Smooth muscle cell of the brain vasculature (primary cell): ENCODE measurements around the gene FCER2.

Experiments used
- DNase-seq: peaks from one replicate; pipeline ENCODE4 v3.0.0-alpha.2; 2012; ENCODE audit warnings: low read depth, low spot score

The FCER2 gene

DNA sequence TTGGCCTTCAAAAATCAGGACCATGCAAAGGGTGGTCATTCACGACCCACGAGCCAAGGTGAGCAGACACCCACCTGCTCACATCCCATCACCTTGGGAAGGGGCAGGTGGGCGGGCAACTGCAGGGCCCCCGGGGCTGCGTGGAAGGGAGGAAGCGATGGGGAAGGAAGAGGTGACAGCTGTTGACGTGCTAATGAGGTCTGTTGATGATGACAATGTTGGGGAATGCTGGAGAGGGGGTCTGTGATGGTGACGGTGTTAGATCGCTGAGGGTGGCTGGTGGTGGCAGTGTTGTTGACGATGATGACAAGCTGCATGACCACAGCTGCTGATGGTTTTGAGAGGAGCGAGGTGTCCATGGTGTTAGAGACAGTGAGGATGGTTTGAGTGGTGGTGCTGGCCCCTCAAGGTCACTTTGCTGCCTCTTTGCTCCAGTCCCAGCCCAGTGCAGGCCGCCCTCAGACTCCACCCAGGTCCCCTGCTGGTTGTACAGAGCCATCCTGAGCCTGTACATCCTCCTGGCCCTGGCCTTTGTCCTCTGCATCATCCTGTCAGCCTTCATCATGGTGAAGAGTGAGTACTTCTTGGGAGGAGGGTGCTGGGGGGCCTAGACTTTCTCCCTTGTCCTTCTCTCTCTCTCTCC, 24.1 kb downstream of the FCER2 start:
- DNase-seq, result no peak

DNA sequence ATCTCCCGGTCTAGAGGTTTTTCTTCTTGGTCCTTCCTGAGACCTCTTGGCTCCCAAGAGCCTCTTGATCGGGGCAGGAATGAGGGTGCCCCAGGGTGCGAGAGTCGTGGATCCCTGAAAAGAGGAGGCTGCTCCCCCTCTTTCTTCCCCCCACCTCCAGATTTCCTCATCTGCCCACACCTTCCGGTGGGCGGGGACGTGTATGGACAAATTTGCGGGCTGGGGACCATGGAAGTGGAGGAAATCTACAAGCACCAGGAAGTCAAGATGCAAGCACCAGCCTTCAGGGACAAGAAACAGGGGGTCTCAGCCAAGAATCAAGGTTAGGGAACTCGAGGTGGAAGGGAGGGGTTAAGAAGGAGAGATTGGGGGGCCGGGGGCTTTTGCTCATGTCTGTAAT, 25.1 kb downstream of the FCER2 start, which contains the start of gene MCEMP1:
Gene MCEMP1 (plus strand): TSS at position 237 of the 400 bp plus-strand sequence. CDS start 31 bp downstream, at position 268.
- no peak for DNase-seq

DNA sequence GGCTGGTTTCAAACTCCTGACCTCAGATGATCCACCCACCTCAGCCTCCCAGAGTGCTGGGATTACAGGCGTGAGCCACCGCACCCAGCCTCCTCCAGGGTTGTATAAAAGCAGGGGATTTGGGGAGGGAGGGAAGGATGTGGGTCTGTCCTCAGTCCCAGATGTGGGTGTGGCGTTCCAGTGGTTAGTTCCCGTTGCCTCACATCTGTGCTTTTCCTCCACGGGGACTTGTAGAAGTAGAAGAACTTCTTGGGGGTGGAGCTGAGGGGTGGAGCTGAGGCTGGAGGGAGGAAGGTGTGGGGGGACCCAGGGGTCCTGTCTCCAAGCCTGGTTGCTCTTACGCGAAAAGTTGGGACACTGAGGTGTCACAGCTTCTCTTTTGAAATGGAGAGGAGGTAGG, 25.6 kb downstream of the FCER2 start:
- DNase-seq, result no peak

DNA sequence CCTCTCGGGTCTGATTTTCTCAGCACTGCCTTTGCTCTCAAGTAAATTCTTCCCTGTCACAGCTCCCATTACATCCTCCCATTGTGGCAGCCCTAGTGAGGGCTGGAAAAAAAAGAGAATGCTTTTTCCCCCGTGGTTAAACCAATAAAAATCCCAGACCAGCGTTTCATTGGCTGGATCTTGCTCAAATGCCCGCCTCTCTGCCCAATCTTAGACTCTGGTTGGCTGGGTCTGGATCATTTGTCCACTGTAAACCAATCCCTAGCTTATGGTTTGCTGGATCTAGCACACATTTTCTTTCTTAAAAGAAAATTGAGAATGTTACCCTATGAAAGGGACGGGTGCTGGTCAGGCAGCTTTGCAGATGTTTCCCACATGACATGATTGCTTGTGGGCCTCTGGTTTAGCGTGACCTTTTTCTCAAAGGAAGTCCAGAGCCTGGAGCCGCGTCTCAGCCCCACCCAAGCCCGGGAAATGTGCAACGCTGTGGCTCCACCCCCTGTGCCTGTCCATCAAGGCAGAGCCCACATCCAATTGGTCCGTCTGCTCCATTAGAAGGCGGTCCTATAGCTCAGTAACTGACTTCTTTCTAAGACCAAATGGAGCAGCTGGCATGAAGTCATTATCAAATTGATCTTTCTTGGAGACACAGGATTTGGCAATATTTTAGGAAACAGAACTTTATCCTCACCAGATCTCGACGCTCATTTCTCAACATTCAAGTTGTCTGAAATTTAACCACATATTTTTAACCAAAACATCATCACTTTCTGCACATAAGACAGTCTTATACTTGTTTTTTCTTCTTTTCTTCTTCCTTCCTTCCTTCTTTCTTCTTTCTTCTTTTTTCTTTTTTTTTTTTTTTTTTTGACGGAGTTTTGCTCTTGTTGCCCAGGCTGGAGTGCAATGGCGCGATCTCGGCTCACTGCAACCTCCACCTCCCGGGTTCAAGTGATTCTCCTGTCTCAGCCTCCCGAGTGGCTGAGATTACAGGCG, 27.6 kb downstream of the FCER2 start:
- DNase-seq, result no peak

DNA sequence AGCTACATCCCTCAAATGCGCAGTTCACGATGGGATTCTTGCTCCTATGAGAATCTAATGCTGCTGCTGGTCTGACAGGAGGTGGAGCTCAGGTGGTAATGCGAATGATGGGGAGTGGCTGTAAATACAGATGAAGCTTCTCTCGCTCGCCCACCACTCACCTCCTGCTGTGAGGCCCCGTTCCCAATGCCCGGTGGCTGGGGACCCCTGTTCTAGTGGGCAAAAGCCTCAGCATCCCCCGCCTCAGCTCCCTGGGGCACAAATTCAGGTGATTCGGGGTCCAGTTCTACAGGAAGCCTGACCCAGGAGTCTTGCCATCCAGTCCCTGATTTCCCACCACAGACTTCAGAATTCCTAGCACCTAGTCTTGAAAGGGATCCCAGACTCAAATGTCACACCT, 29.4 kb downstream of the FCER2 start:
- no peak for DNase-seq

DNA sequence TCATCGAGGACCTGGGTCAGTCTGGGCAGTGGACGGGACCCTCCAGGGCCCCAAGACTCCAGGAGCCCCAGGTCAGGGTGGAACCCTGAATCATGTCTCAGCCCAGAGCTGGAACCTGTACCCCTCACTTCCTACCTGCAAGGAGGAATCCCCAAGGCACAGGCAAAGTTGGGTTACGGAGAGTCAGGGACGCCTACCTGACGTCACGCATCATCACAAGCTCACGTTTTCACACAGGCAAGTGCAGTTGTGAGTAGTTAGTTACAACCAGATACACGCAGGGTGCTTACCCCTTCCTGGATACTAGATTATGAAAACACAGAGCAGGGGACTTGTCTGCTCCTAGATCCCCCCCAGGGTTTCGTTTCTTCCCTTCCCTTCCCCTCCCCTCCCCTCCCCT, 31.1 kb downstream of the FCER2 start:
- DNase-seq, result no peak

DNA sequence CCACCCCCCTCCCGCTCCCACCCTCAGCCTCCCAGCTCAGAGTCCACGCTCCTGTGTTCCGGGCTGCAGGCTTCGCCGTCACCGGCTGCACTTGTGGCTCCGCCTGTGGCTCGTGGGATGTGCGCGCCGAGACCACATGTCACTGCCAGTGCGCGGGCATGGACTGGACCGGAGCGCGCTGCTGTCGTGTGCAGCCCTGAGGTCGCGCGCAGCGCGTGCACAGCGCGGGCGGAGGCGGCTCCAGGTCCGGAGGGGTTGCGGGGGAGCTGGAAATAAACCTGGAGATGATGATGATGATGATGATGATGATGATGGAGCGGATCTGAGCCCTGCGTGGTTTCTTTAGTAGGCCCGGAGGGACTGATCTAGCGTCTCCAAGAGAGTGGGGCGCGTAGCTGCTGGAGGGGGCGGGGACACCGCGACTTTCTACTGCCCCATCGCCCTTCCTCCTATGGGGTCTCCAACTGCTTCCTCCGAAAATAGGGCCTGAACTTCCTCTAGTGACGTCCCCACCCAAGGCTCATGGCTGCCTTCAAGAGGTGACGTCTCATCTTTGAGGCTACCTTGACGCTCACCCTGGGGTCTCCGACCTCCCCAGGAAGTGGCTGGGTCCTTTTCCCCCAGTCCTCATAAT, 31.7 kb downstream of the FCER2 start:
- no peak for DNase-seq

DNA sequence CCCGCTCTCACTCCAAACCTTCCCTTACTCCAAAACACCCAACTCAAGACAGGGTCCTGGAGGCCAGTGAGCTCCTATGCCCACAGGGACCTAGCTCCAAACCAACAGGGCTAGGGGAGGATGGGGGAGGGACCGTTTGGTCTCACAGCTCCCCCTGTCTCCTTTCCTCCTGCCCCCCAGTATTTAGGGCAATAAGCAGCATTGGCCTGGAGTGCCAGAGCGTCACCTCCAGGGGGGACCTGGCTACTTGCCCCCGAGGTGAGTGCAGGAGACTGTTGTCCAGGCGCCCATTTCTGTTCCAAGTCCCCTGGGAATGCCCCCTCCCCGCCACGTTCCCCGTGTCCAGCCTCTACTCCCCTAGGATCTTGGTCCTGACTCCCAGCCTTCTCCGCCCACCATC, 32.3 kb downstream of the FCER2 start:
- DNase-seq, result no peak

DNA sequence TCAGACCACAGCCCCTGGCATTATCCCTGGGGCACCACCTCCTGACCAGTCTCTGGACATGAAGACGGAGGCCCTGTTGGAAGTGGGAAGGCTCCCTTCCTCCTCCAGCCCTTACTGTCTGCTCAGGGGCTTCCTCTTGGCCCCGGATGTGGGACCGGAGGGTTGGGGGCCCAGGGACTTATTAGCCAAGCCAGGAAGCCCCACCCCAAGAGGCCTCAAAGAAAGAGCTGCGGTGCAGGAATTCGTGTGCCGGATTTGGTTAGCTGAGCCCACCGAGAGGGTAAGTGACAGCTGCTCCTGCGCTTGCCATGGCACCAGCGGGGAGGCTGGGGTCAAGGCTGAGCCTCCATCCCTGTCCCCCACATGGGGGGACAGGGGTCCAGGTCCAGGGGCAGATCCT, 33.1 kb downstream of the FCER2 start, which contains the start of gene RETN:
Gene RETN (plus strand): TSS at position 208 of the 400 bp plus-strand sequence. CDS start 278 bp downstream, outside the sequence.
- no peak for DNase-seq

DNA sequence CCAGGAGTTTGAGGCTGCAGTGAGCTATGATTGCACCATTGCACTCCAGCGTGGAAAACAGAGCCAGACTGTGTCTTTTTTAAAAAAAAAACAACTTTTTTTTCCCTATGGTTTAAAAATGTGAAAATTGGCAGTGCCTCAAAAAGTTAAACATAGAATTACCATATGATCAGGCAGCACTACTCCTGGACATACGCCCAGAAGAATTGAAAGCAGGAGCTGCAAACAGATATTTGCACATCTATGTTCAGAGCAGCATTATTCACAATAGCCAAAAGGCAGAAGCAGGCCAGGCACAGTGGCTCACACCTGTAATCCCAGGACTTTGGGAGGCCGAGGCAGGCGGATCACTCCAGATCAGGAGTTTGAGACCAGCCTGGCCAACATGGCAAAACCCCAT, 36.9 kb downstream of the FCER2 start:
- no peak for DNase-seq

DNA sequence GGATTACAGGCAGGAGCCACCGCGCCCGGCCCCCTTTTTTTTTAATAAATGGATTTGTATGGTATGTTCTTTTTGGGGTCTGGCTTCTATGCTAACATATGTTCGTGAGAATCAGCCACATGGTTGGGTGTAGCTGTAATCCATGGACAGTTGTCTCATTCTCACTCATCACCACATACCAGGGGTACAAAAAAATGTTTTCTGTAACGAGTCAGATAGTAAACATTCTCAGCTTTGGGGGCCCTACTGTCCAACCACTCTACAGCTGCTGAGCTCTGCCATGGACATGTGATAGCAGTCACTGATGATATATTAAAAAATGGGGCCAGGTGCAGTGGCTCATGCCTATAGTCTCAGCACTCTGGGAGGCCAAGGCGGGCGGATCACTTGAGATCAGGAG, 38.2 kb downstream of the FCER2 start:
- DNase-seq, result no peak

DNA sequence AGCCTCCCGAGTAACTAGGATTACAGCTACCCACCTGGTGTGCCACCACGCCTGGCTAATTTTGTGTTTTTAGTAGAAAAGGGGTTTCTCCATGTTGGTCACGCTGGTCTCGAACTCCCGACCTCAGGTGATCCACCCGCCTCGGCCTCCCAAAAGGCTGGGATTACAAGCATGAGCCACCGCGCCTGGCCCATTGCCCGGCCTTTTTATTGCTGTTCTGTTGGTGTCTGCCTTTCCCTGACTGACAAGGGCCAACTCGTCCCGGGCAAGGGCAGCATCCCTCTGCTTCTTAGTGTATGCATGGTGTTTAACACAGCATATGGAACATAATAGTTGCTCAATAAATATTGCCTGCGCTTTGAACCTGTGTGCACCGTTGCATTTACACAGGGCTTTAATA, 39.3 kb downstream of the FCER2 start:
- no peak for DNase-seq

DNA sequence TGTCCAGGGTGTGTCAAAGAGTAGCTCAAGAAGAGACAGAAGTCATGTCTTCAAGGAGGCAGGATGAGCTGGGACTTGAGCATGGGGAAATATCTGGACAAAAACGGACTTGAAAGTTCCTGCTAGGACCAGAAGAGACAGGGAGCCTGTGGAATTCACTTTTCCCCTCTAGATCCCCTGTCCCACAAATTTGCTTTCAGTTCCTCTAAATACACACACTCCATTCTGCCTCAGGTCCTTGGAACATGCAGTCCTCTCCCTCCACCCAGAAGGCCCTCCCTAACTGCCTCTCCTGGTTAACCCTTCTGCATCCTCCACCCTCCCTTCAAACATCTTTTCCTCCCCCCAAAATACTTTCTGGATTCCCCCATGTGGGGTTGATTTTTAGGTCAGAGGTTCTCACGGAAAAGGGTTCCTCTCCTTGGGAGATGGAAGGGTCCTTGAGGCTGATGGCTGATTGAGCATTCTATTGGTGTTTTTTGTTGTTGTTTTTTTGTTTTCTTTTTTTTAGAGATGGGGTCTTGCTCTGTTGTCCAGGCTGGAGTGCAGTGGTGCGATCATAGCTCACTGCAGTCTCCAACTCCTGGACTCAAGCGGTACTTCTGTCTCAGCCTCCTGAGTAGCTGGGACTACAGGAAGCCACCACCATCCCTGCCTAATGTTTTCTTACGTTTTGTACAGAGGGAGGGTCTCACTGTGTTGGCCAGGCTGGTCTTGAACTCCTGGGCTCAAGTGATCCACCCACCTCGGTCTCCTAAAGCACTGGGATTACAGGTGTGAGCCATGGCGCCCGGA, 40.0 kb downstream of the FCER2 start:
- no peak for DNase-seq

DNA sequence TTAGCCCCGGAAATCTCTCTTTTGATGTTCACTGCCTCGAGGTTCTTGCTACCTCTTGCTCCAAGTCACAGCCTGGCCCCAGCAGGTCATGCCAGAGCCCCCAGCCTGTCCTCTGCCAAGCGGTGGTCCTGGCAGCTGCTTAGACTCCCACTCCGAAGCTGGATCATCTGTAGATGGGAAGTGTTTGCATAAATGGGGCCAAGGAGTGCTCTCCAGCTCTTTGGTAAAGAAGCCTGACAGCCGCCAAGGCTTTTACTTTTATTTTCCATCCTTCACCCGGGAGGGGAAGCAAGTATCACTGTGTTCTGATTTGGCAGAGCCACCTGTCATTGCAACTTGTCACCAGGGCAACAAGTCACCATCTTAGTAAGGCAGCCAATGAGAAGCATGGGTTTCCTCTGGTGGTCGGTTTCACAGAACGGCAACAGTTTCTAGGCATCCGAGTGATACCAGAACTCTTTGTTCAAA, 43.7 kb downstream of the FCER2 start:
- no peak for DNase-seq

DNA sequence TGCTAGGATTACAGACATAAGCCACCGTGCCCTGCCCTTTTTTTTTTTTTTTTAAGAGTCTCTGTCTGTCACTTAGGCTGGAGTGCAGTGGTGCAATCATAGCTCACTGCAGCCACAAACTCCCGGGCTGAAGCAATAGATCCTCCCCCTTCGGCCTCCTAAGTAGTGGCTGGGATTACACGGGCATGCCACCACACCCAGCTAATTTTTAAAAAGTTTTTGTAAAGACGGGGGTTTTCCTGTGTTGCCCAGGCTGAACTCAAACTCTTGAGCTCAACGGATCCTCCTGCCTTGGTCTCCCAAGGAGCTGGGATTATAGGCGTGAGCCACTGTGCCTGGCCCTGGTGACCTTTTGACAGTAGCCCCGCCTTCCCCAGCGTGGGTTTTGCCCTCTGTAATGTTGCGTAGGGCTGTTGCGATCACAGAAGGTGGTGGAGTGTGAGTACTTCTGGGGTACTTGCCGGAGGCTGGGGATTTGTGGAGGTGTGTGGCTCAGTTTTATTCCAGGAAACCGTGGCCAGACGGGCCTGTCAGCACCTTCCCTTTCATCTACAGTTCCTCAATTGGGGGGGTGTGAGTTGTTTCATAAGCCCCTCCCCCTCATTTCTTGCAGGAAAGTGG, 44.7 kb downstream of the FCER2 start:
- no peak for DNase-seq

DNA sequence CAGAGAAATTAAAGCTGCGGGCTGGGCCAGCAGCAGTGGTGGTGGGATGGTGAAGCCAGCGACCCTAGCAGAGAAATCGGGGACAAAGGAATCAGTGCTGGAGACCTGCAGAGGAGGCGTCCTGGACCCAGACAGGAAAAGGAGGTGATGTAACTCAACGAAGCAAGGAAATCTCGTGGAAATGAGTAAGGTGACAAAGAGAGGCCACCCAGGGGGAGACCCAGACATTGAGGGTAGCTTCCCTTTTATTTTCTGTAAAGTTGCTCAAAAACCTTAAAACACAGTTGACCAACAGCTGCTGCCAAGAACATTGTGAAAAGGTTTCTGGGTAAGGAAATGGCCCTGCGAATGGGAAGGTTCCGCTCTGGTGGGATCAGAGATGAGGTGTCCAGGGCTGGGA, 46.4 kb downstream of the FCER2 start:
- no peak for DNase-seq

DNA sequence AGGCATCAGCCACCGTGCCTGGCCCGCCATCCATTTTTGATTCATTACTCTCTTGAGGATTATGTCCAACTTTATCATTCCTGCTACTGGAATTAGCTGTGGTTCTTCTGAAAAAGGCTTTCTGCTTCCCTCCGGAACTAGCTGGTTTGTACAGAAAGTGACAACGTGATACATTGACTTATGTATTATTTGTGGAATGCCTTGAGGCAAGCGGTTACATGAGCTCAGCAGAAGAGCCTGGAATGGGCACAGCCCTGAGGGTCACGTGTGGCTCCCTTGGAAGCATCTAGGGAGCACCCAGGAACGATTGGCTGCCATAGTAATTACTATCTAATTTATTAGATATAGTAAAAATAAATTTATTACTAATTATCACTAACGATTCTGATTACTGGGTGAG, 47.5 kb downstream of the FCER2 start:
- no peak for DNase-seq

DNA sequence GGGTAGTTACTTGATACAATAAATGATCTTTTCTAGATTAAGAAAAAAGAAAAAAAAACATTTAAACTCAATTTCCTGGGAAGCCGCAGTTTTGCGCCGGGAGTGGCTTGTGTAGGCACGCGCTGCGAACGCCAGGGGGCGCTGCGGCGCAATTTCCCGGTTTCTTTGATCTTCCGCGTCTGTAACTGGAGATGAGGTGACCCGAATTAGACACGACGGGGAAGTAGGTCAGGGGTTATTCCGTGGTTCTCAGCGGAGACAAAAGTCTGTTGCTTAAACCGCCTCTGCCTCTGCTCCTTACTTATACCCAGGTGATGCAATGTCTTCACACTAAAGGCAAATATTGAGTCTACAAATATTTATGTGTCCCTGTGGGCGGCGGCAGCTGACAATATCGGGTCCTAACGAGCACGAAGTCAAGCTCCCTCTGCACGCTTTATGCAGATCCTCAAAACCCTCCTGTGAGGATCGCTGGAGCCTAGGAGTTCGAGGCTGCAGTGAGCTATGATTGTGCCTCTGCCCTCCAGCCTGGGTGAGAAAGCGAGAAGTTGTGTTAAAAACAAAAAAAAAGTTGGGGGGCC, 49.8 kb downstream of the FCER2 start:
- peak; percentile 46 for DNase-seq

DNA sequence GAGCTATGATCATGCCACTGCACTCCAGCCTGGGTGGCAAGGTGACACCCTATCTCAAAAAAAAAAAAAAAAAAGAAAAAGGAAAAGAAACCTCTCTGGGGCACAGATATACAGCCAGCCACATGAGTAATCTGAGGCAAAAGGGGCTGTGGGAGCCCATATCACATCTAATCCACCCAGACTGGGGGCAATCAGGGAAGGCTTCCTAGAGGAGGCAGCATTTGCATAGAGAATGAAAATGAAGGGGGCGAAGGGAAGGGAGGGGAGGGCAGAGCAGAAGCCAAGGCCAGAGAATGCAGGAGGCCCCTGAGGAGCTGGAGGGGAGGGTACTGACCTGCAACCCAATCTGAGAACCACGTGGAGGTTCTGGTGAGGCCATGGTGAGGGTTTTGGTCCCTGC, 51.8 kb downstream of the FCER2 start:
- no peak for DNase-seq

DNA sequence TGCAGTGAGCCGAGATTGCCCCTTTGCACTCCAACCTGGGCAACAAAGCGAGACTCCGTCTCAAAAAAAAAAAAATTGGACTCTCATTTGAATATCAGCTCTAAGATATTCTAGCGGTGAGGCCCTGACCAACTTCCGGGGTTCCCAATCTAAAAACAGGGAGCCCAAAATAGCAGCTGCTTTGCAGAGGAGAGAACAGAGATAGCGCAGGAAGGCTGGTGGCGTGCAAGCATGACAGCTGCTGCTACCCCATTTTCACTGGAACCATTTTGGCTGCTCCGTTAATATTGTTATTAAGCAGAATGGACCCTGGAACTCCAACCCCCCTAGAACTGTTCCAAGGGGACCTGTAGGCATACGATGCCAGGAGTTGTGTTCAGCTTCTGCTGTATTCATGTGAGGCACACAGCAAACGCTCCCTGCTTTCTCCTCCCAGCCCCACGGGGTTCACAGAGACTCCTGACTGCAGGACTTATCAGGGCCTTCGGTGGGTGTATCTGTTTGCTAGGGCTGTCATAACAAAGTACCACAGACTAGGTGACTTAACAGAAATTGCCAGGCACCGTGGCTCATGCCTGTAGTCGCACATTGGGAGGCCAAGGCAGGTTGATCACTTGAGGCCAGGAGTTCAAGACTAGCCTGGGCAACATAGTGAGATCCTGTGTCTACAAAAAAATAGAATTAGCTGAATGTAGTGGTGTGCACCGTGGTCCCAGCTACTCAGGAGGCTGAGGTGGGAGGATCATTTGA, 53.5 kb downstream of the FCER2 start:
- DNase-seq, result no peak
